Prostate gland (tissue), 2 donors: ENCODE data around the gene PAK4. TPM values are rescaled to one million over a fixed set of nuclear protein-coding genes. Genes with fewer than 3 reads are reported as not detected.

Source experiments
- DNase-seq: peaks from one replicate; pipeline ENCODE4 v3.0.0-alpha.2; 2019; ENCODE audit warnings: low spot score
- H3K27ac ChIP-seq, 2 donors: fragments of 200-600 bp; sonication (generic); 2 replicates each; pipeline ENCODE4 v1.5.1; 2017 to 2019
- H3K27me3 ChIP-seq: fragments of 200-600 bp; sonication (generic); replicated peaks from 2 replicates; pipeline ENCODE4 v1.5.1; 2019; ENCODE audit not compliant: insufficient read depth
- H3K36me3 ChIP-seq, 2 donors: fragments of 200-600 bp; sonication (generic); 1 replicate in 1 of 2; 2 replicates in 1 of 2; pipeline versions ENCODE4 v1.5.1 to v1.8.1; 2017 to 2019
- H3K4me1 ChIP-seq: fragments of 200-600 bp; sonication (generic); replicated peaks from 2 replicates; pipeline ENCODE4 v1.5.1; 2019
- H3K4me3 ChIP-seq, 2 donors: fragments of 200-600 bp; sonication (generic); 2 replicates each; pipeline ENCODE4 v1.5.1; 2017 to 2019
- H3K9me3 ChIP-seq: fragments of 200-600 bp; sonication (generic); 2 replicates; pipeline ENCODE4 v1.5.1; 2017
- CTCF ChIP-seq, 4 experiments: fragments of 200-600 bp in 2 of 4; fragments of 450-650 bp in 2 of 4; sonication (generic) in 2 of 4; IDR thresholded peaks; 1 replicate in 3 of 4; 2 replicates in 1 of 4; pipeline ENCODE4 v1.5.1; 2016 to 2019; ENCODE audit warnings: antibody characterized with exemption in 4 of 4, mild to moderate bottlenecking in 2 of 4, moderate library complexity in 2 of 4
- POLR2A ChIP-seq: fragments of 450-650 bp; IDR thresholded peaks from one replicate; pipeline ENCODE4 v1.6.1; 2016; ENCODE audit warnings: antibody characterized with exemption, mild to moderate bottlenecking
- POLR2AphosphoS5 ChIP-seq: sonication (generic); formaldehyde crosslinking; IDR thresholded peaks from one replicate; pipeline ENCODE4 v1.6.1; 2017; ENCODE audit warnings: antibody characterized with exemption
- WGBS: methylation state at CpG from one replicate; pipeline ENCODE4 v1.1.5; 2018; 5-methylcytosine and 5-hydroxymethylcytosine counted together
- intact Hi-C: fragments of 100-400 bp; cut with DNase I; formaldehyde crosslinking; loops from one replicate; pipeline ENCODE4 v1.14.2; 2022
- total RNA-seq, 2 donors: library from RNA; depleted of rRNA; stranded (reverse); fragments of >200 nt; gene quantifications; one replicate each; pipeline ENCODE4 v1.1.0, GENCODE V29; 2016

PAK4 gene
- total RNA-seq, 2 donors from 2014 or later: 111 to 123 TPM

DNA sequence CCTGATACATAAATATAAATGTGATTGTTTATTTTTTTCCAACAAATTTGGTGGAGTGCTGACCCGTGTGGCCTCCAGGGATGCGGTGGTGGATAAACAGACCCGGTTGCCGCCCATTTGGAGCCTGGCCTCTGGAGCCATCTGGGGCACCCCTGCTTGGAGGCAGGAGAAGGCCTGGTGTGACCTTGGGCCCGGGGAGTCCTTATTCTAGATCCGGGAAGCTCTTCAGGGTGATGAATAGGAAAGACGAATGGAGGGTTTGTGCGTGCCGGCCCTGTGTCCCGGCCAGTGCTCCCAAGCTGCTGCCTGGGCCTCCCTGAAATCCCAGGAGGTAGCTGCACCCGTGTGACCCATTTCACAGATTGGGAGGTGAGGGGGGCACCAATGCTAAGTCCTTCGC is 11.5 kb downstream of the PAK4 start:
- H3K27ac ChIP-seq: peak overlapping the region in 1 of 2 donors; percentile 2
- intact Hi-C loops: no loop called here
- no peak for DNase-seq
- H3K4me1 ChIP-seq: peaks cover 30% of the 10 kb centered on the region
- no peak overlapping the region for H3K4me3 ChIP-seq
- TF ChIP-seq CTCF (IDR thresholded peaks at IDR 0.05) (no peak), POLR2A (no peak)
- H3K36me3 ChIP-seq: no peaks in the 10 kb centered on the region
- H3K9me3 ChIP-seq: no peaks in the 10 kb centered on the region
- 78% methylated on average over 12 of the region's 12 CpGs for WGBS
- no peaks in the 10 kb centered on the region for H3K27me3 ChIP-seq

GRCh38 chr19:39138221-39139211 is 12.9 kb downstream of the PAK4 start:
- Histone ChIP-seq H3K36me3 (no peaks in the 10 kb centered on the region), H3K4me3 (no peak overlapping the region), H3K4me1 (peaks cover 19% of the 10 kb centered on the region), H3K27me3 (no peaks in the 10 kb centered on the region), H3K9me3 (no peaks in the 10 kb centered on the region), H3K27ac (peak overlapping the region in 1 of 2 donors; percentile 21)
- intact Hi-C loops: no loop called here
- no peak for TF ChIP-seq POLR2AphosphoS5
- TF ChIP-seq CTCF (IDR thresholded peaks at IDR 0.05): no peak
- no peak for TF ChIP-seq POLR2A
- WGBS: 82% methylated on average over 20 of the region's 20 CpGs
- DNase-seq: no peak

- H3K4me1 ChIP-seq: peaks cover 19% of the 10 kb centered on the region
- DNase-seq: no peak
- intact Hi-C loops: no loop called here
- H3K4me3 ChIP-seq: no peak overlapping the region
- peak overlapping the region in 1 of 2 donors; percentile 21 for H3K27ac ChIP-seq
- no peak for TF ChIP-seq CTCF (IDR thresholded peaks at IDR 0.05)
- TF ChIP-seq POLR2A: no peak
- no peak for TF ChIP-seq POLR2AphosphoS5
- H3K36me3 ChIP-seq: no peaks in the 10 kb centered on the region
- WGBS: 56% methylated on average over 8 of the region's 8 CpGs
- no peaks in the 10 kb centered on the region for H3K27me3 ChIP-seq
- H3K9me3 ChIP-seq: no peaks in the 10 kb centered on the region
Observed at GRCh38 chr19:39139305-39139874, 13.8 kb downstream of the PAK4 start.

GRCh38 chr19:39139971-39140453 is 14.4 kb downstream of the PAK4 start:
- TF ChIP-seq CTCF (IDR thresholded peaks at IDR 0.05) (no peak), POLR2AphosphoS5 (no peak), POLR2A (no peak)
- no peak for DNase-seq
- Histone ChIP-seq H3K4me3 (no peak overlapping the region), H3K27ac (peak overlapping the region in 1 of 2 donors; percentile 21), H3K27me3 (no peaks in the 10 kb centered on the region), H3K4me1 (peaks cover 24% of the 10 kb centered on the region), H3K36me3 (no peaks in the 10 kb centered on the region), H3K9me3 (no peaks in the 10 kb centered on the region)
- intact Hi-C loops: no loop called here
- WGBS: 55% methylated on average over 7 of the region's 7 CpGs
